Heart left ventricle (tissue), 13 donors: ENCODE data around the gene UBE3B.

Experiments used
- CTCF ChIP-seq, 12 donors: fragments of 200-600 bp; sonication (generic) in 4 of 12; IDR thresholded peaks; one replicate each; pipeline versions ENCODE4 v1.5.0 to v1.8.0; 2018 to 2022; ENCODE audit warnings: antibody characterized with exemption in 12 of 12, mild to moderate bottlenecking in 5 of 12
- POLR2A ChIP-seq, 2 donors: fragments of 450-650 bp; IDR thresholded peaks; one replicate each; pipeline ENCODE4 v1.6.1; 2017; ENCODE audit warnings: antibody characterized with exemption in 2 of 2, mild to moderate bottlenecking in 2 of 2, moderate library complexity in 2 of 2
- donor health status: ischemic (EF 13 %, LVEDD 7.1; RV severe dilation, severe dysfunction).
- donor health status: DM: no; HTN: yes; CAD: no.
- donor health status: DM: no; HTN: no; CAD: no.
- donor health status: ischemic (EF 25% LVEDD 6.9; RV normal size, moderate dysfunction).
- donor health status: ischemic (EF 25% LVEDD 5.7; RV mildly dilated, moderate dysfunction).
- donor health status: ischemic (EF 35%, LVEDD 5.7; RV mildly dilated, moderate dysfunction).
- donor health status: nonischemic (EF 11% LVEDD 7.7; RV severe dilation, severe dysfunction).
- donor health status: DM: yes; HTN: yes; CAD: no.
- donor health status: PGD.
- donor health status: ischemic (EF 29% LVEDD 5.4; RV normal size, mild dysfunction).
- donor health status: nonischemic (EF 23%, LVEDD 6.1; RV moderate dilation, normal function).

GRCh38 chr12:109434582-109434981 lies 42.9 kb upstream of the UBE3B start:
- TF ChIP-seq CTCF (IDR thresholded peaks at IDR 0.05) (no peak), POLR2A (IDR thresholded peaks at IDR 0.05) (no peak)
